NCI-H2107 treated with DMSO at 0.1 percent for 48 hours (cell line): ENCODE data around the gene CYP1B1.
"Not testable (repeated sequence)": the region's sequence is repeated elsewhere in the genome, so short reads cannot be mapped to it uniquely, and the experiment has no call there.

ENCODE experiments used
- DNase-seq: peaks from one replicate; lab custom pipeline; 2025; ENCODE audit not compliant: unreplicated experiment; lab: John Stamatoyannopoulos, UW

The CYP1B1 gene

GRCh38 chr2:38037757-38038621 is 38.0 kb downstream of the CYP1B1 start:
- peak; percentile 10 for DNase-seq

DNA sequence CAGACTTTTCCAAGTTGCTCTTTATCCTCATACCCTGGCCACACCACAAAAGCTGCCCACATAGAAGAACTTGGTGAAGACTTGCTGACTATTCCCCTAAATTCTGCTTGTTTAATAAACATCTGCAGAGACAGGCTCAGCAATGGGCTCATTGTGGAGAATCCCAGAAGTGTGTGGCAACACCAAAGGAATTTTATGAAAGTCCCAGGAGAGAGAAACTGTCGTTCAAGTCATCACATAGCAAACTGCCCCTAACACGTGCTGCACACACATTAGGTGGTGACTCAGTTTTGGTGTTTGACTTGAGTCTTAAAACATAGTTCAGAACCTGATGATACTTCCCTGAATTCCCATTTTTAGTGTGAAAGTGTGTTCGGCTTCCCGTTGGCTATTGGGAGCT is 38.6 kb downstream of the CYP1B1 start:
- DNase-seq, result no peak

DNA sequence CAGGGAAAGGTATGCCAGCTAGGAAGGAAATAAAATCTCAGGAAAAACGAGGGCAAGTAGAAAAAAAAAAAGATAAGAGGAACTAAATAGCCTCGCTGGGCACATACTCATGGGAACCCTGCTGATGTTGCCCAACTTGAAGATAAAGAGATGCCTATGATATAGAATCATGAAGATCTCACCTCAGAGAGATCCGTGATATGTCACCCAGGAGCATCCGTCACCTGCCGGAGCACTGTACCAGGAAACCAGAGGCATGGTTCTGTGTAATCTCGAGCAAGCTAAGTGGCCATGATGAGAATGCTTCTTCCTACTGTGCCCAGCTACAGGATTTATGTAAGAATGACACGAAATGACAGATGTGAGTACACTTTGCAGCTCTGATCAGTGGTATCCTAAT is 40.0 kb downstream of the CYP1B1 start:
- DNase-seq, result no peak

DNA sequence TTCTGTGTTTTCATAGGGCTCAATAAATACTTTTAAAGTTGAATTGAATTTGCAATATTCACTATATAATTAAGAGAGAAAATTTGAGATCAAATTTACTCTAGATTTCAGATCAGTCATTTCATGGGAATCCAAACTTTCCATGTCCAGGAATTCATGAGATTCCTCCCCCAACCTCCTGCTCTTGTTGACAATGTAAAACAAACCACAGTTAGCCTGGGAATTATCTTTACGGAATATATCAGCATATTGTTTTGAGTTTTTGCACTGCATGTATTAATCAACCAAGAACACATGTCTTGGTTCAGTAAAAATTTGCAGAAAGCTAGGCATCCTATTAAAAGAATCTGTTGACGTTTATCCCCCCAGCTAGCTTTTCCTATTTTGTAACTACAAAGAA is 42.3 kb downstream of the CYP1B1 start:
- DNase-seq, result no peak

DNA sequence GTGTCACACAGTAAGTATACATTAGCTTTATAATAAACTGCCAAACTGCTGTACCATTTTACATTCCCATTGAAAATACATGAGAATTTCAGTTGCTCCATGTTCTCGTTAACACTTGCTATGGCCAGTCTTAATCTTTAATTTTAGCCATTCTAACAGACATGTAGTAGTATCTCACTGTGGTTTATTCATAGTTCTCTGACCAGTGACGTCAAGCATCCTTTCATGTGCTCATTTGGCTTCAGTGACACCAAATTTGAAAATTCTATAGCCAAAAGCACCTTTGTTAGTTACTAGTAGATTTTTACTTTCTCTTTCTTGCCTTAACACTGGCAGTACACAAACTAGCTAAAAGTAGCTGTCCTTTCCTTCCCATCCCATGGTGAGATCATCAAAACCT is 43.0 kb downstream of the CYP1B1 start:
- no peak for DNase-seq

DNA sequence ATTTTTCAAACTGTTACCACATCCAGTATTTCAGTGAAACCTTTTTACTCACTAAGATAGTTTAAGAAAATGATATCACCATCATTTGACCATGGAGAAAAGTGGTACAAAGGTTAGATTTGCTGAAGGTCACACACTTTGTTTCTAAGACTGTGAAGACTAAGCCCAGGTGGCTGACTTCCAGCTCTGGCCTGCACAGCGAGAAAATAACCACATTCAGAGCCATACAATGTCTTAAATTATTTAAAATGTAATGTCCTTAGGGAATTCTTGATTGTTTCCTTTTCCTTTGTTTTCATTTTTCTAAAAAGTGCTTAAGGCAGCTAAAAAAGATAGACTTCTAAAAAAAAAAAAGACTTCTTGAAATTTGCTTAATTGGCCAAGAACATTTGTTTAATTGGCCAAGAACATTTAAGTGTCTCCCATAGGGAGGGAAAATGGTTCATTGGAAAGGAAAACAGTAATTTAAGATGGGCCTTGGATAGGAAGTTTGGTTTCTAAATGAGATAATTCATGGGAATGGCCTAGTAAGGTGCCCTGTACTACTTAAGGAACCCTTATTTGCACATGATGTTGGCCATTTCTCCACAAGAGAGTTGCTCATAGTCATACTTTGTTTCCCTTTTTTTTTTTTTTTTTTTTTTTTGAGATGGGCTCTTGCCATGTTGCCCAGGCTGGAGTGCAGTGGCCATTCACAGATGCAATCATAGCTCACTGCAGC is 45.2 kb downstream of the CYP1B1 start:
- no peak for DNase-seq

DNA sequence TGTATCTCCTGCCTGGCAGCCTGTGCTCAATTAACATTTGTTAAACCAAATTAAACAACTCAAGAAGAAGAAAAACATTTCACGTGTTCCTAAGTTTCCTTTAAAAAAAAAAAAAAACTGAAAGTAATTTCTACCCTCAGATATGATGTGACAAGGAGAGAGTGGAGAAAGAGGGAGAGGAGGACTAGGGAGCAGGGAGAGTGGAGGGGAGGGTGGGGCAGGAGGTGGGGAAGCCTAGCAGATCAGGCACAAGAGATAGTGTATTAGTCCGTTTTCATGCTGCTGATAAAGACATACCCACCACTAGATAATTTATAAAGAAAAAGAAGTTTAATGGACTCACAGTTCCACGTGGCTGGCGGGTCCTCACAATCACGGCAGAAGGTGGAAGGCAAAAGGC is 46.4 kb downstream of the CYP1B1 start:
- DNase-seq, result no peak

DNA sequence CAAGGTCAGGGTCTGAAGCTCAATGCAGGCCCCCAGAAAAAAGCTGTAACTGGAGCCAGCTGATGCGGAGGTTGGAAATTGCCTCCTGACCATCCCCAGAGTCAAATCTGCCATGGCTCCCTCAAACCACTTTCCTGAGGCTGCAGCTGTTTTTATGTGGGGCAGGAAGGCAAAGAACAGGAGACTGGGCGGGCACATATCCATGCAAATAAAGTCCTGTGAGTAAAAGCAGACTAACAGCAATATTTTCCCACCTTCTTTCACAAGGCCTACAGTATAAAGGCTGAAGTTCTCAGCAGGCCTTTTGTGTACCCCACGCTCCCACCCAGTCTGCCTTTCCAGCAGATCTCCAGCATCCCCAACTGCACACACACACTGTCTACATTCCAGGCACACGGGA is 47.1 kb downstream of the CYP1B1 start:
- DNase-seq, result no peak

DNA sequence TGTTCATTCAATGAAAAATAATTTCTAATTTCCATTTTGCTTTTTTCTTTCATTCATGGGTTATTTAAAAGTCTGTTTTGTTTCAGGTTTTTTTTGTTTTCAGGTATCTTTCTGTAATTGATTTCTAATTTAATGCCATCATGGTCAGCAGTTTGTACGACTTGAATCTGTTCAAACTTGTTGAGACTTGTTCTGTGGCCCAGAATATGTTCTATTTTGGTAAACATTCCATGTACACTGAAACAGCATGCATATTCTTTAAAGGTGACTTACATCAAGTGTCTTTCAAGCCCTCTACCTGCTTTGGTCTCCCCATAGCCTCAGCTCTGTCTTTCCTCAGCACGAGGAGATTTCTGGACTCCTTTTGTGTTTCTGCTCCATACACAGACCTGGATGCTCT is 49.1 kb downstream of the CYP1B1 start:
- DNase-seq, result no peak

GRCh38 chr2:38021589-38021988 is 54.4 kb downstream of the CYP1B1 start:
- no peak for DNase-seq

DNA sequence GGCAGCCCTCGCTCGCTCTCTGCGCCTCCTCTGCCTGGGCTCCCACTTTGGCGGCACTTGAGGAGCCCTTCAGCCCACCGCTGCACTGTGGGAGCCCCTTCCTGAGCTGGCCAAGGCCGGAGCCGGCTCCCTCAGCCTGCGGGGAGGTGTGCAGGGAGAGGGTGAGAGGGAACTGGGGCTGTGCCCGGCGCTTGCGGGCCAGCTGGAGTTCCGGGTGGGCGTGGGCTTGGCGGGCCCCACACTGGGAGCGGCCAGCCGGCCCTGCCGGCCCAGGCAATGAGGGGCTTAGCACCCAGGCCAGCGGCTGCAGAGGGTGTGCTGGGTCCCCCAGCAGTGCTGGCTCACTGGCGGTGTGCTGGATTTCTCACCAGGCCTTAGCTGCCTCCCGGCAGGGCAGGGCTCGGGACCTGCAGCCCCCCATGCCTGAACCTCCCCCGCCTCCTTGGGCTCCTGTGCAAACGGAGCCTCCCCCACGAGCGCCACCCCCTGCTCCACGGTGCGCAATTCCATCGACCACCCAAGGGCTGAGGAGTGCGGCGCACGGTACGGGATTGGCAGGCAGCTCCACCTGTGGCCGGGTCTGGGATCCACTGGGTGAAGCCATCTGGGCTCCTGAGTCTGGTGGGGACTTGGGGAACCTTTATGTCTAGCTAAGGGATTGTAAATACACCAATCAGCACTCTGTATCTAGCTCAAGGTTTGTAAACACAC is 55.4 kb downstream of the CYP1B1 start:
- not testable (repeated sequence) for DNase-seq

DNA sequence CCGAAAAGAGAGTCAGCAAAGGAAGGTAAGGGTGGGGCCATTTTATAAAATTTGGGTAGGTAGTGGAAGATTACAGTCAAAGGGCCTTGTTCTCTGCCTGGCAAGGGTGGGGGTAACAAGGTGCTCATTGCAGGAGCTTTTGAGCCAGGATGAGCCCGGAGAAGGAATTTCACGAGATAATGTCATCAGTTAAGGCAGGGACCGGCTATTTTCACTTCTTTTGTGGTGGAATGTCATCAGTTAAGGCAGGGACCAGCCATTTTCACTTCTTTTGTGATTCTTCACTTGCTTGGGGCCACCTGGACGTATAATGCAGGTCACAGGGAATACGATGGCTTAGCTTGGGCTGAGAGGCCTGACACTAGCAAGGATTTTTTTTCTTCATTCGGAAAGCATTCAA is 58.1 kb downstream of the CYP1B1 start:
- no peak for DNase-seq
